Endothelial cell (in vitro differentiated cells): Measurements from ENCODE around the gene IFITM5. TPM values are rescaled to one million over a fixed set of nuclear protein-coding genes. Genes with fewer than 3 reads are reported as not detected.

Experiments
- DNase-seq: peaks from one replicate; pipeline ENCODE4 v3.0.0; 2021; ENCODE audit warnings: low spot score
- H3K27ac Mint-ChIP-seq: one replicate; pipeline ENCODE4 v1.8.0; 2021; ENCODE audit warnings: mixed read lengths, inconsistent platforms; ENCODE audit not compliant: unreplicated experiment
- H3K27me3 Mint-ChIP-seq: one replicate; pipeline ENCODE4 v1.8.0; 2021; ENCODE audit warnings: mild to moderate bottlenecking, moderate library complexity, mixed read lengths, inconsistent platforms; ENCODE audit not compliant: unreplicated experiment
- H3K36me3 Mint-ChIP-seq: one replicate; pipeline ENCODE4 v1.8.0; 2021; ENCODE audit warnings: mild to moderate bottlenecking, low read depth, mixed read lengths, inconsistent platforms; ENCODE audit not compliant: unreplicated experiment
- H3K4me1 Mint-ChIP-seq: one replicate; pipeline ENCODE4 v1.8.0; 2021; ENCODE audit warnings: mild to moderate bottlenecking, mixed read lengths, inconsistent platforms; ENCODE audit not compliant: unreplicated experiment
- H3K4me3 Mint-ChIP-seq: one replicate; pipeline ENCODE4 v1.8.0; 2021; ENCODE audit warnings: mild to moderate bottlenecking, mixed read lengths, inconsistent platforms; ENCODE audit not compliant: unreplicated experiment
- H3K9me3 Mint-ChIP-seq: one replicate; pipeline ENCODE4 v1.8.0; 2021; ENCODE audit warnings: mixed read lengths, inconsistent platforms; ENCODE audit not compliant: unreplicated experiment
- total RNA-seq: library from RNA; stranded (reverse); fragmentation: NEBNext Ultra II Directional; extraction: Animal tissue kit (Norgen Biotek cat#: 25700); gene quantifications from one replicate; pipeline ENCODE4 v1.2.1, GENCODE V29; 2021; ENCODE audit not compliant: unreplicated experiment
- TF ChIP-seq, protein P1 (sequence below): fragments of 200-600 bp; sonication (generic); IDR thresholded peaks from one replicate; pipeline ENCODE4 v1.5.0; 2021; ENCODE audit warnings: antibody characterized with exemption; ENCODE audit not compliant: unreplicated experiment

The IFITM5 gene
- total RNA-seq, 1 donor from 2014 or later: not detected

DNA sequence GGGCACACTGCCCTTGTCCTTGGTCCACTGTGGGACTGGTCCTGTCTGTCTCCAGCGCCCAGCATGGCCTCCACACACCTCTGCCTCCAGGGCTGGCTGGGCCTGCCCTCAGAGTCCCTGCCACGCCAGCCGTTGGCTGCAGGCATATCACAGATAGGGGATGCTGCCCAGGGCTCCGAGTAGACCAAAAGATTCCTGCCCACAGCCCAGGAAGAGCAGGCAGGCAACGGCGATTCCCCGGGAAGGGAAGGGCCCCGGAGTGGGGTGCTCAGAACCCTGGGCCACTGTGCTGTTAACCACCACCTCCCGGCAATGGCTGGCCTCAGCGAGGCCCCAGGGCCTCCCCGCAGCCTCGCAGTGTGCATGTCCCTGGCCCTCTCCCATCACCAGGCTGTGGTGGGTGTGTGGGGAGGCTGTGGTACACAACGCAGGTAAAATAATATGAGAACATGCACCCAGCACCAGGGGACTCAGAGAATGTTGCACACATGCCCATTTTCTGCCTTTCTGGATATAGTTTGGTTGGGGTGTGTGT lies 2.2 kb downstream of the IFITM5 start:
- no peak for DNase-seq
- no peak overlapping the region for H3K4me3 Mint-ChIP-seq
- peaks cover 5% of the 10 kb centered on the region for H3K4me1 Mint-ChIP-seq
- no peak overlapping the region for H3K27ac Mint-ChIP-seq
- no peaks in the 10 kb centered on the region for H3K9me3 Mint-ChIP-seq
- H3K27me3 Mint-ChIP-seq: peaks cover 2% of the 10 kb centered on the region
- TF ChIP-seq, protein P1, sequence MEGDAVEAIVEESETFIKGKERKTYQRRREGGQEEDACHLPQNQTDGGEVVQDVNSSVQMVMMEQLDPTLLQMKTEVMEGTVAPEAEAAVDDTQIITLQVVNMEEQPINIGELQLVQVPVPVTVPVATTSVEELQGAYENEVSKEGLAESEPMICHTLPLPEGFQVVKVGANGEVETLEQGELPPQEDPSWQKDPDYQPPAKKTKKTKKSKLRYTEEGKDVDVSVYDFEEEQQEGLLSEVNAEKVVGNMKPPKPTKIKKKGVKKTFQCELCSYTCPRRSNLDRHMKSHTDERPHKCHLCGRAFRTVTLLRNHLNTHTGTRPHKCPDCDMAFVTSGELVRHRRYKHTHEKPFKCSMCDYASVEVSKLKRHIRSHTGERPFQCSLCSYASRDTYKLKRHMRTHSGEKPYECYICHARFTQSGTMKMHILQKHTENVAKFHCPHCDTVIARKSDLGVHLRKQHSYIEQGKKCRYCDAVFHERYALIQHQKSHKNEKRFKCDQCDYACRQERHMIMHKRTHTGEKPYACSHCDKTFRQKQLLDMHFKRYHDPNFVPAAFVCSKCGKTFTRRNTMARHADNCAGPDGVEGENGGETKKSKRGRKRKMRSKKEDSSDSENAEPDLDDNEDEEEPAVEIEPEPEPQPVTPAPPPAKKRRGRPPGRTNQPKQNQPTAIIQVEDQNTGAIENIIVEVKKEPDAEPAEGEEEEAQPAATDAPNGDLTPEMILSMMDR: no peak
- H3K36me3 Mint-ChIP-seq: peaks cover 6% of the 10 kb centered on the region

DNA sequence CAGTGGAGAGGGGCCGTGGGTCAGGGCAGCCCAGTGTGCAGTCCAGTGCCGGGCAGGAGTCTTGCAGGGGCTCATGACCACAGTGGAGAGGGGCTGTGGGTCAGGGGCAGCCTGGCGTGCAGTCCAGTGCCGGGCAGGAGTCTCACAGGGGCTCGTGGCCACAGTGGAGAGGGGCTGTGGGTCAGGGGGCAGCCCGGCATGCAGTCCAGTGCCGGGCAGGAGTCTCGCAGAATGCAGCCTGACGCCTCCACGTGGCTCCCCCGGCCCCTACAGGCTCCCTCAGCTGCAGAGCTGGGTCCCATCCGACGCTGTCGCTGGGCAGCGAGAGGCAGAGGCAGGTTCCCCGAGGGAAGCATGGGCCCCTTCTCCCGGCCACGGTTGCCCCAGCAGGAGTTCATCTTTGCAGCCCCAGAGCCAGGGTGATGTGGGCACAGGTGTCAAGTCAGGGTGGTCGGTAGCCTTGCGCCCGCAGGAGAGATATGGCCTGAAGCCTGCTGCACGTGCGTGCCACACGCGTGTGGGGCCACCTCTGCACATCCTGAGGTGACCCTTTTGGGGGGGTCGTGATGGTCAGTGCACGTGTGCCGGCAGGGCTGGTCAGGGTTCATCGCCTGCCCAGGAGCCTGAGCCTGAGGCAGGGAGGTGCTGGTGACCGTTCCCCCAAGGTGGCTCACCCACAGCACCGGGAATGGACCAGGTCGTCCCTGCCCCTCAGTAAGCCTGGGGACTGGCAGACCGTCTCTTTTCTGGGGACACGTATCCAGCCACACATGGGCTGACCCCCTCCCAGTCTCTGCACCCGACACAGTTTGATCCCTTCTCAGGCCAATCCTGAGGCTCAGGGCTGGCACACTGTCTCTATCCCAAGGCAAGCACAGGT lies 2.9 kb downstream of the IFITM5 start:
- no peak overlapping the region for H3K4me3 Mint-ChIP-seq
- H3K4me1 Mint-ChIP-seq: peaks cover 5% of the 10 kb centered on the region
- H3K36me3 Mint-ChIP-seq: peaks cover 6% of the 10 kb centered on the region
- H3K27me3 Mint-ChIP-seq: peaks cover 2% of the 10 kb centered on the region
- H3K9me3 Mint-ChIP-seq: no peaks in the 10 kb centered on the region
- no peak for DNase-seq
- H3K27ac Mint-ChIP-seq: no peak overlapping the region
- TF ChIP-seq, protein P1: no peak

- H3K36me3 Mint-ChIP-seq: peaks cover 6% of the 10 kb centered on the region
- peak overlapping the region; percentile 31 for H3K4me3 Mint-ChIP-seq
- peaks cover 2% of the 10 kb centered on the region for H3K27me3 Mint-ChIP-seq
- H3K27ac Mint-ChIP-seq: no peak overlapping the region
- DNase-seq: no peak
- TF ChIP-seq, protein P1: no peak
- peaks cover 5% of the 10 kb centered on the region for H3K4me1 Mint-ChIP-seq
- no peaks in the 10 kb centered on the region for H3K9me3 Mint-ChIP-seq
These were observed 3.8 kb downstream of the IFITM5 start for GRCh38 chr11:295351-296170.

- Mint-ChIP-seq H3K36me3 (peaks cover 6% of the 10 kb centered on the region), H3K4me3 (no peak overlapping the region), H3K9me3 (no peaks in the 10 kb centered on the region), H3K27me3 (peaks cover 2% of the 10 kb centered on the region), H3K27ac (no peak overlapping the region), H3K4me1 (peaks cover 5% of the 10 kb centered on the region)
- TF ChIP-seq, protein P1: no peak
- DNase-seq: no peak
These were observed 4.5 kb downstream of the IFITM5 start for GRCh38 chr11:294780-295179.
